Measurements from ENCODE around the gene OPCML. TPM values are rescaled to one million over a fixed set of nuclear protein-coding genes. Genes with fewer than 3 reads are reported as not detected.

OPCML gene
- total RNA-seq, 5 donors from 2014 or later (not counting 1 experiment from before 2014, with no cell fraction given) = not detected

- H3K27me3 Mint-ChIP-seq = peaks cover 19 to 20% of the 10 kb centered on the region in 2 donors
- Histone ChIP-seq H3K4me1 (ENCODE audit: control insufficient read depth in 1 of 2, extremely low read depth in 1 of 2, insufficient read depth in 2 of 2, low read length in 2 of 2) (no peaks in the 10 kb centered on the region), H3K36me3 (ENCODE audit: control insufficient read depth in 2 of 2, extremely low read depth in 1 of 2, insufficient read depth in 1 of 2, low read length in 1 of 2) (no peaks in the 10 kb centered on the region), H3K9me3 (no peaks in the 10 kb centered on the region), H3K4me3 (ENCODE audit: control insufficient read depth in 1 of 2, extremely low read depth in 1 of 2, low read length in 1 of 2) (no peak overlapping the region), H3K27me3 (replicated peaks in 1 of 2; ENCODE audit: control insufficient read depth in 2 of 2, extremely low read depth in 1 of 2, insufficient read depth in 2 of 2, low read length in 1 of 2) (peaks cover 0 to 16% of the 10 kb centered on the region in 2 experiments), H3K27ac (ENCODE audit: low read length) (no peak overlapping the region)
- POLR2A ChIA-PET = no interaction called here
- ATAC-seq (replicated peaks in 1 of 4) = no peak
- no peaks in the 10 kb centered on the region for H3K36me3 Mint-ChIP-seq
- H3K4me3 Mint-ChIP-seq = no peak overlapping the region
- H3K9me3 Mint-ChIP-seq = peaks cover 0 to 4% (median 0%) of the 10 kb centered on the region in 3 donors
- H3K4me1 Mint-ChIP-seq = no peaks in the 10 kb centered on the region
- CTCF ChIA-PET = no interaction called here
- no peak overlapping the region for H3K27ac Mint-ChIP-seq
- no peak for DNase-seq
- WGBS (ENCODE audit: insufficient coverage) = 57% methylated on average over 9 of the region's 15 CpGs
Observed at GRCh38 chr11:132992838-132993631, 539.3 kb downstream of the OPCML start.

GRCh38 chr11:132988411-132988810 is 543.9 kb downstream of the OPCML start:
- Mint-ChIP-seq H3K27me3 (peaks cover 3 to 7% of the 10 kb centered on the region in 2 donors), H3K4me1 (no peaks in the 10 kb centered on the region), H3K9me3 (peaks cover 0 to 11% (median 0%) of the 10 kb centered on the region in 3 donors), H3K36me3 (no peaks in the 10 kb centered on the region), H3K4me3 (no peak overlapping the region), H3K27ac (no peak overlapping the region)
- ChIA-PET POLR2A (no interaction called here), CTCF (no interaction called here)
- Histone ChIP-seq H3K9me3 (no peaks in the 10 kb centered on the region), H3K27me3 (replicated peaks in 1 of 2; ENCODE audit: control insufficient read depth in 2 of 2, extremely low read depth in 1 of 2, insufficient read depth in 2 of 2, low read length in 1 of 2) (peaks cover 0 to 1% of the 10 kb centered on the region in 2 experiments), H3K27ac (ENCODE audit: low read length) (no peak overlapping the region), H3K4me3 (ENCODE audit: control insufficient read depth in 1 of 2, extremely low read depth in 1 of 2, low read length in 1 of 2) (no peak overlapping the region), H3K36me3 (ENCODE audit: control insufficient read depth in 2 of 2, extremely low read depth in 1 of 2, insufficient read depth in 1 of 2, low read length in 1 of 2) (no peaks in the 10 kb centered on the region), H3K4me1 (ENCODE audit: control insufficient read depth in 1 of 2, extremely low read depth in 1 of 2, insufficient read depth in 2 of 2, low read length in 2 of 2) (no peaks in the 10 kb centered on the region)
- ATAC-seq (replicated peaks in 1 of 4) (no peak), DNase-seq (no peak)
- WGBS (ENCODE audit: insufficient coverage) = 100% methylated on average over 2 of the region's 5 CpGs

- Mint-ChIP-seq H3K9me3 (peaks cover 0 to 11% (median 0%) of the 10 kb centered on the region in 3 donors), H3K36me3 (no peaks in the 10 kb centered on the region), H3K4me3 (no peak overlapping the region), H3K27ac (no peak overlapping the region), H3K4me1 (no peaks in the 10 kb centered on the region), H3K27me3 (peaks cover 0 to 2% of the 10 kb centered on the region in 2 donors)
- DNase-seq (no peak), ATAC-seq (replicated peaks in 1 of 4) (no peak)
- ChIA-PET POLR2A (no interaction called here), CTCF (no interaction called here)
- Histone ChIP-seq H3K4me3 (ENCODE audit: control insufficient read depth in 1 of 2, extremely low read depth in 1 of 2, low read length in 1 of 2) (no peak overlapping the region), H3K4me1 (ENCODE audit: control insufficient read depth in 1 of 2, extremely low read depth in 1 of 2, insufficient read depth in 2 of 2, low read length in 2 of 2) (no peaks in the 10 kb centered on the region), H3K36me3 (ENCODE audit: control insufficient read depth in 2 of 2, extremely low read depth in 1 of 2, insufficient read depth in 1 of 2, low read length in 1 of 2) (no peaks in the 10 kb centered on the region), H3K27ac (ENCODE audit: low read length) (no peak overlapping the region), H3K9me3 (no peaks in the 10 kb centered on the region), H3K27me3 (replicated peaks in 1 of 2; ENCODE audit: control insufficient read depth in 2 of 2, extremely low read depth in 1 of 2, insufficient read depth in 2 of 2, low read length in 1 of 2) (no peaks in the 10 kb centered on the region)
- WGBS (ENCODE audit: insufficient coverage) = no CpG with 5 or more reads among the region's 2 CpGs
Observed at GRCh38 chr11:132987936-132988335, 544.4 kb downstream of the OPCML start.

- ATAC-seq (replicated peaks in 1 of 4) (no peak), DNase-seq (no peak)
- Mint-ChIP-seq H3K27me3 (no peaks in the 10 kb centered on the region), H3K4me3 (no peak overlapping the region), H3K36me3 (no peaks in the 10 kb centered on the region), H3K9me3 (peaks cover 0 to 15% (median 0%) of the 10 kb centered on the region in 3 donors), H3K27ac (no peak overlapping the region), H3K4me1 (no peaks in the 10 kb centered on the region)
- H3K9me3 ChIP-seq = no peaks in the 10 kb centered on the region
- no peak overlapping the region for H3K27ac ChIP-seq (ENCODE audit: low read length)
- no peaks in the 10 kb centered on the region for H3K27me3 ChIP-seq (replicated peaks in 1 of 2; ENCODE audit: control insufficient read depth in 2 of 2, extremely low read depth in 1 of 2, insufficient read depth in 2 of 2, low read length in 1 of 2)
- ChIA-PET CTCF (no interaction called here), POLR2A (no interaction called here)
- no peaks in the 10 kb centered on the region for H3K36me3 ChIP-seq (ENCODE audit: control insufficient read depth in 2 of 2, extremely low read depth in 1 of 2, insufficient read depth in 1 of 2, low read length in 1 of 2)
- no peaks in the 10 kb centered on the region for H3K4me1 ChIP-seq (ENCODE audit: control insufficient read depth in 1 of 2, extremely low read depth in 1 of 2, insufficient read depth in 2 of 2, low read length in 2 of 2)
- H3K4me3 ChIP-seq (ENCODE audit: control insufficient read depth in 1 of 2, extremely low read depth in 1 of 2, low read length in 1 of 2) = no peak overlapping the region
- no CpG with 5 or more reads among the region's 1 CpG for WGBS (ENCODE audit: insufficient coverage)
Observed at GRCh38 chr11:132983641-132983978, 548.7 kb downstream of the OPCML start.

- ChIA-PET CTCF (no interaction called here), POLR2A (no interaction called here)
- DNase-seq = no peak
- Mint-ChIP-seq H3K36me3 (no peaks in the 10 kb centered on the region), H3K27ac (no peak overlapping the region), H3K4me3 (no peak overlapping the region), H3K27me3 (no peaks in the 10 kb centered on the region), H3K4me1 (no peaks in the 10 kb centered on the region), H3K9me3 (peaks cover 0 to 13% (median 0%) of the 10 kb centered on the region in 3 donors)
- no peaks in the 10 kb centered on the region for H3K4me1 ChIP-seq (ENCODE audit: control insufficient read depth in 1 of 2, extremely low read depth in 1 of 2, insufficient read depth in 2 of 2, low read length in 2 of 2)
- H3K9me3 ChIP-seq = no peaks in the 10 kb centered on the region
- WGBS (ENCODE audit: insufficient coverage) = 88% methylated on average over 5 of the region's 7 CpGs
- H3K27me3 ChIP-seq (replicated peaks in 1 of 2; ENCODE audit: control insufficient read depth in 2 of 2, extremely low read depth in 1 of 2, insufficient read depth in 2 of 2, low read length in 1 of 2) = no peaks in the 10 kb centered on the region
- H3K4me3 ChIP-seq (ENCODE audit: control insufficient read depth in 1 of 2, extremely low read depth in 1 of 2, low read length in 1 of 2) = no peak overlapping the region
- ATAC-seq (replicated peaks in 1 of 4) = no peak
- H3K27ac ChIP-seq (ENCODE audit: low read length) = no peak overlapping the region
- H3K36me3 ChIP-seq (ENCODE audit: control insufficient read depth in 2 of 2, extremely low read depth in 1 of 2, insufficient read depth in 1 of 2, low read length in 1 of 2) = no peaks in the 10 kb centered on the region
Observed at GRCh38 chr11:132982772-132983640, 549.3 kb downstream of the OPCML start.

GRCh38 chr11:132981131-132981956 is 551.0 kb downstream of the OPCML start:
- H3K27me3 ChIP-seq (replicated peaks in 1 of 2; ENCODE audit: control insufficient read depth in 2 of 2, extremely low read depth in 1 of 2, insufficient read depth in 2 of 2, low read length in 1 of 2) = no peaks in the 10 kb centered on the region
- peaks cover 0 to 2% of the 10 kb centered on the region in 2 donors for H3K27me3 Mint-ChIP-seq
- no peaks in the 10 kb centered on the region for H3K36me3 Mint-ChIP-seq
- ATAC-seq (replicated peaks in 1 of 4) (no peak), DNase-seq (no peak)
- CTCF ChIA-PET = no interaction called here
- no peak overlapping the region for H3K27ac ChIP-seq (ENCODE audit: low read length)
- POLR2A ChIA-PET = no interaction called here
- no peaks in the 10 kb centered on the region for H3K9me3 ChIP-seq
- H3K36me3 ChIP-seq (ENCODE audit: control insufficient read depth in 2 of 2, extremely low read depth in 1 of 2, insufficient read depth in 1 of 2, low read length in 1 of 2) = no peaks in the 10 kb centered on the region
- no peak overlapping the region for H3K4me3 ChIP-seq (ENCODE audit: control insufficient read depth in 1 of 2, extremely low read depth in 1 of 2, low read length in 1 of 2)
- WGBS (ENCODE audit: insufficient coverage) = 76% methylated on average over 7 of the region's 17 CpGs
- H3K27ac Mint-ChIP-seq = no peak overlapping the region
- H3K4me1 Mint-ChIP-seq = no peaks in the 10 kb centered on the region
- H3K4me1 ChIP-seq (ENCODE audit: control insufficient read depth in 1 of 2, extremely low read depth in 1 of 2, insufficient read depth in 2 of 2, low read length in 2 of 2) = no peaks in the 10 kb centered on the region
- no peak overlapping the region for H3K4me3 Mint-ChIP-seq
- H3K9me3 Mint-ChIP-seq = peaks cover 0 to 9% (median 0%) of the 10 kb centered on the region in 3 donors
